Right lobe of liver (tissue), 4 donors: Measurements from ENCODE around the gene ARHGAP30.

Experiments
- POLR2A ChIP-seq: fragments of 450-650 bp; IDR thresholded peaks from one replicate; pipeline ENCODE4 v1.6.1; 2017; ENCODE audit warnings: antibody characterized with exemption, mild to moderate bottlenecking
- TF ChIP-seq, protein P1 (sequence below), 4 donors: fragments of 200-600 bp in 3 of 4; fragments of 450-650 bp in 1 of 4; IDR thresholded peaks; one replicate each; pipeline versions ENCODE4 v1.5.1 to v1.8.0; 2016 to 2022; ENCODE audit warnings: antibody characterized with exemption in 4 of 4, mild to moderate bottlenecking in 2 of 4
- donor health status: DM: no; HTN: no; CAD: no.
- donor health status: DM: no; HTN: no; CAD: no.
- donor health status: DM: no; HTN: yes; CAD: no.

DNA sequence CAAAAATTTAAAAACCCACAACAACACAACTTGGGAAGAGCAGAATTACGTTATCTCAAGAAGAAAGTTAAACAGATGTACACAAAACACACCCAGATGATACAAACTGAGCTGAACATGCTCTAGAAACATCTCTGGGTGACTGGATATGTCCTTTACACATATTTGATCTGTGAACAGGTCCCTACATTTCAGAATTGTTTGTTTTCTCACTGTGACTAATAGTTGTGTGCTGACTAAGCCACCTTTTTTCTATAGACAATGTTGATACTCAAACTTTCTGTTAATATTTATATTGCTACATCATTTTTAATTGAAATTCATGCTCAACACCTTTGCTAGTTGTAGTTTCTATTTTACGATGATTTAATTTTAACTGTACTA, 47.7 kb downstream of the ARHGAP30 start:
- TF ChIP-seq POLR2A = peak; percentile 5
- TF ChIP-seq, protein P1, sequence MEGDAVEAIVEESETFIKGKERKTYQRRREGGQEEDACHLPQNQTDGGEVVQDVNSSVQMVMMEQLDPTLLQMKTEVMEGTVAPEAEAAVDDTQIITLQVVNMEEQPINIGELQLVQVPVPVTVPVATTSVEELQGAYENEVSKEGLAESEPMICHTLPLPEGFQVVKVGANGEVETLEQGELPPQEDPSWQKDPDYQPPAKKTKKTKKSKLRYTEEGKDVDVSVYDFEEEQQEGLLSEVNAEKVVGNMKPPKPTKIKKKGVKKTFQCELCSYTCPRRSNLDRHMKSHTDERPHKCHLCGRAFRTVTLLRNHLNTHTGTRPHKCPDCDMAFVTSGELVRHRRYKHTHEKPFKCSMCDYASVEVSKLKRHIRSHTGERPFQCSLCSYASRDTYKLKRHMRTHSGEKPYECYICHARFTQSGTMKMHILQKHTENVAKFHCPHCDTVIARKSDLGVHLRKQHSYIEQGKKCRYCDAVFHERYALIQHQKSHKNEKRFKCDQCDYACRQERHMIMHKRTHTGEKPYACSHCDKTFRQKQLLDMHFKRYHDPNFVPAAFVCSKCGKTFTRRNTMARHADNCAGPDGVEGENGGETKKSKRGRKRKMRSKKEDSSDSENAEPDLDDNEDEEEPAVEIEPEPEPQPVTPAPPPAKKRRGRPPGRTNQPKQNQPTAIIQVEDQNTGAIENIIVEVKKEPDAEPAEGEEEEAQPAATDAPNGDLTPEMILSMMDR (IDR thresholded peaks at IDR 0.05) = no peak
